ENCODE measurements around the gene KHDC4.
"Not testable (repeated sequence)": the region's sequence is repeated elsewhere in the genome, so short reads cannot be mapped to it uniquely, and the experiment has no call there.

The KHDC4 gene

DNA sequence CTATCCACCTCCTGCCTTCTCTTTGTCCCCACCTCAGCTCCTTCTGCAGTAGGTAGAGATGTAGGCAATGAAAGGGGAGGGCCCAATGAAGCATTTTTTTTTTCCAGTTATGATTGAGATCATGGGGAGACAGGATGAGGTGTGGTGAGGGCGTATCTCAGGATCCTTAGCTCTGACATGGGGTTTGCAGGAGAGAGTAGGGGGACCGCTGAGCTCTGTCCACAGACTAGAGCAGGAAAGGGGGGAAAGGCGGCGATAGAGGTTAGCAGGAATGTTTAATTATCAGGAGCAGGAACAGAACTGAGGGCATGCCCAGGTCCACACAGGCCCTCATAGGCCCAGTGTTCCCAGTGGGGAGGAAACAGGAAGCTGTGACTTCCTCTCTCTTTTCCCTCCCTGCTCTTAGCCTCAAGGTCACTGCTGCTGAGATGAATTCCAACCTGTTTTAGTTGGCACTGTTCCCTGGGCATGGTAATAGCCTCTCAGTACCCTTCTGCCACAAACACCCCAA lies 6.3 kb upstream of the KHDC4 start:
- no peak for DNase-seq

DNA sequence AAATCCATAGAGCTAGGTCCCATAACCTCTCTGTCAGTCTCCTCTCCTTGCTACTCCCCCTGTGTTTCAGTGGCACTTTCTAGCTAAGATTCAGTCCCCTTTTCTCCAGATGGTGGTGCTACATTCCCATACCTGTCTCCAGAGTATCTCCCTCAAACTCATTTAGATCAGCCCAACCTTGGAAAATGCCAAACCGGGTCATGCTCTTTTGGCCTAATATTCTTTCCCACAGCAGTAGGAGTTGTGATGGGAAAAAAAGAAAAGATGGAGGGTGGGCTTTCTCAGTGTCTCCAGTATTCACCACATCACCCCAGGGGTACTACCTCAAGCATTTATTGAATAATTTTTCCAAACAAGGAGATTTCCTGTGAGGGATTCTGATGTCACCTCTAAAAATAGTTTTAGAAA lies 4.0 kb upstream of the KHDC4 start:
- no peak for DNase-seq

DNA sequence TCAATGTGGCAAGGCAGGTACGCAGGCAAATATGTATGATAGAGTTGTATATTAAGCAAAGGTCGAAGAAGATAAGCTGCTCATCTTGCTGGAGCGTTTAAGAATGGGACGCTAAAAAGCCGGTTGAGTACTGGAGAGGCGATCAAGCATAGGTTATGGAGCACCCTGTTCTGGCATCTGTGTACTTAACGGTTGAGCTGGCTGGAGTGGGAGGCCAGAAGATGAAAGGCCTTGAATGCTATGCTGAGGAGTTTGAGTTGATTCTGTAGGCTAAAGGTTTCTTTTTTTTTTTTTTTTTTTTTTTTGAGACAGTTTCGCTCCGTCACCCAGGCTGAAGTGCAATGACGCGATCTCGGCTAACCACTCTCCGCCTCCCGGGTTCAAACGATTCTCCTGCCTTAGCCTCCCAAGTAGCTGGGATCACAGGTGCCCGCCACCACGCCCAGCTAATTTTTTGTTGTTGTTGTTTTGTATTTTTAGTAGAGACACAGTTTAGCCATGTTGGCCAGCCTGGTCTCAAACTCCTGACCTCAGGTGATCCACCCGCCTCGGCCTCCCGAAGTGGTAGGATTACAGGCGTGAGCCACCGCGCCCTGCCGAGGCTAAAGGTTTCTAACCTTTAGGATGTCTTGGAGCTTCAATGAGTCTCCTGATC lies 850 bp upstream of the KHDC4 start:
- no peak for DNase-seq

DNA sequence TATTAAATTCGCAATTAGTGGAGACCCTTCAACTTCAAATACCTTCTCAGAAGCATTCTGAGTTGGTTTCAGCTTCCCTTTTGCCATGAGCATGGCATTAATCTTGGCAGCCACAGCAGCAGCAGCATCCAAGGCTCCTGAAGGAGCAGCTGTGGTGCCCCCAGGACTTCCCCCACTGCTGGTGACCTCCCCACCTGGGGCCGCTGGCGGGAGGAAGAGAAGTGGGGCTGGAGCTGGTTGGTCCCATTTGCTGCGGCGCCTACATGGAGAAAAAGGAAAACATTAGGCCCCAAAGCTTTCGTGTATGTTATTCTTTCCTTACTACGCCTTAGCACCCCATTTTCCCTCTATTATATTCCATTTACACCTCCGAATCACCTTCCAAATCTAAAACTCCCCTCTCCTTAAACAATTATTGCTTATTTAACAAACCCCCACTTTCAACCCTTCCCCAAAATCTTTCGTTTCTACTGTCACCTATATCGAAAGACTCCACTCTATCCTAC lies 569 bp downstream of the KHDC4 start:
- no peak for DNase-seq

DNA sequence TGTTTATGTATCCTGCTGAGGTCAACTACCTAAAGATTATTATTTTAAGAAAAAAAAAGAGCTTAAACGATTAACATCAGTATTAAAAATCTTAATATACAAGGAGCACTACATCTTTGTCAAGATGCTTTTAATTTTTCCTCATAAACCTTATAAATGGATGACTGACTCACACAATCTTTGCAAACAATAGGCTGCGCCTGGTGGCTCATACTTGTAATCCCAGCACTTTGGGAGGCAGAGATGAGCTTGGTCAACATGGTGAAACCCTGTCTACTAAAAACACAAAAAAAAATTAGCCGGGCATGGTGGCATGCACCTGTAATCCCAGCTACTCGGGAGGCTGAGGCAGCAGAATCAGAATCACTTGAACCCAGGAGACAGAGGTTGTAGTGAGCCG lies 1.7 kb downstream of the KHDC4 start:
- DNase-seq = no peak

DNA sequence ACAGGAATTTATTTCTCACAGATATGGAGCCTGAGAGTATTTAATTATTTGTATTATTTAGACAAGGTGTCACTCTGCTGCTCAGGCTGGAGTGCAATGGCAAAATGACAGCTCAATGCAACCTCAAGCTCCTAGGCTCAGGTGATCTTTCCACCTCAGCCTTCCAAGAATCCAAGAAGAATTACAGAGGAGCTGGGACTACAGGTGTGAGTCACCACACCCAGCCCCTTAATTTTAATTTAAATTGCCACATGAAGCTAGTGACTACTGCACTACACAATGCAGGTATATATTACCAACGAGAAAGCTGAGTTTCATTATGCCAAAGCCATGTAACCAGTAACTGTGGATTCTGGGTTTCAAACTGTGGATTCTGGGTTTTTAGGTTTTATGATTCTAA lies 2.1 kb downstream of the KHDC4 start:
- DNase-seq = no peak

DNA sequence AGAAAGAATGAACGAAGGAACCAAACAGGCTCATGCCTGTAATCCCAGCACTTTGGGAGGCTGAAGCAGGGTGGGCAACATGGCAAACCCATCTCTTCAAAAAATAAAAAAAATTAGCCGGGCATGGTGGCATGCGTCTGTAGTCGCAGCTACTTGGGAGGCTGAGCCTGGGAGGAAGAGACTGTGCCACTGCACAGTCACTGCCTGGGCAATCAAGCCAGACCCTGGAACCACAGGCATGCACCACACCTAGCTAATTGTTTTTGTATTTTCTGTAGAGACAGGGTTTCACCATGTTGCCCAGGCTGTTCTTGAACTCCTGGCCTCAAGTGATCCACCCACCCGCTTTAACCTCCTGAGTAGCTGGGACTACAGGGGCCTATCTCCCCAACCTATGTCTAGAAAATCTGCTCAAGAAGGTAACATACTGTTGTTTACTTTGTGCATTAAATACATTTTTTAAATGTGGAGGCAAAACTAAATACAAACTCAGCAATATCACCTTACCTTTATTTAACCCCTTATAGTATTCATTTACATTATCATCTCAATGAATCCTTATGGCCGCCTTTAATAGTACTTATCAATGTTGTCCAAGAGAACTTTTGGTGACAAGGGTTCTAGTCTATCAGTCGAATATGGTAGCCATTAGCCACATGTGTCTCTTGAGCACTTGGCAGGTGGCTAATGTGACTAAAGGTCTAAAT lies 2.7 kb downstream of the KHDC4 start:
- DNase-seq = no peak

DNA sequence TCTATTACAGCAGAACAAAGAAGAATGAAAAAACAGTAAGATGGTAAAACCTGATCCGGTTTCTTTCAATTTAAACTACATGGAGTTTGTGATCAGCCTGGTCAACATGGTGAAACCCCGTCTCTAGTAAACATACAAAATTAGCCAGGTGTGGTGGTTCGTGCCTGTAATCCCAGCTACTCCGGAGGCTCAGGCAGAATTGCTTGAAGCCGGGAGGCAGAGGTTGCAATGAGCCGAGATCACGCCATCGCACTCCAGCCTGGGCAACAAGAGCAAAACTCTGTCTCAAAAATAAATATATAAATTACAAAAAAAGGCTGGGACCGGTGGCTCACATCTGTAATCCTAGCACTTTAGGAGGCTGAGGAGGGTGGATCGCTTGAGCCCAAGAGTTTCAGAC lies 3.5 kb downstream of the KHDC4 start:
- DNase-seq = not testable (repeated sequence)

DNA sequence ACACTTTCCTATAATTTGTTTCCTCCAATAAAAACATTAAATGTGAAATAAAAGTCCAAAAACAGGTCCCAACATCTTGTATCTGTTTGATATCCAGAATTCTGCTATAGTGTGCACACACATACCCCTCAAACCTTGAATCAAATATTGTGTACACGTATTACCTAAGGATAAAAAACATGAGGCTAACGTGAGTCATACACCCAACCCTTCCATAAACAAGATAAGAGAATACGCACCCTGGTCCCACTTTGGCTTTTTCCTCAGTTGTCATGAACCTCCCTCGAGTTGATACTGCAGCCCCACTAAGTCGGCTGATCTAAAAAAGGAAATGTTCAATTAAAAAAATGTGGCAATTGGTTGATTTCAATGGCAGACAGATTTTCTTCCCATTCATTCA lies 5.2 kb downstream of the KHDC4 start:
- no peak for DNase-seq

DNA sequence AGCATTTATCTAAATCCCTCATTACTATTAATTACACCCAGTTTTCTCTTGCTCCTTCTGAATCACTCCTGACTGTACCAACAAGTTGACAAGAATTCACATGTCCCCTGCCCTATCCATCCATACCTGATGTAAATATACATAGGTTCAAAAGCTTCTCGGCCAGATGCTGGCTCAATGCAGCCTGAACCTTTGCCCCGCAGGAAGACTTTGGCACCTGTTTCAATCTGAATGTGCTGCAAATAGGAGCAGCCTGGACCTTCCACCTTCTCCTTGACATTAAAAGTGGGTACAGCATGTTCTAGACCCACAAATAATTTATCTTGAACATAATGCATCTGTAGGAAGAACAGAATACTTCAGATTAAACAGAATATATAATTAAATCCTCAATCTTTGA lies 8.7 kb downstream of the KHDC4 start:
- DNase-seq = no peak

DNA sequence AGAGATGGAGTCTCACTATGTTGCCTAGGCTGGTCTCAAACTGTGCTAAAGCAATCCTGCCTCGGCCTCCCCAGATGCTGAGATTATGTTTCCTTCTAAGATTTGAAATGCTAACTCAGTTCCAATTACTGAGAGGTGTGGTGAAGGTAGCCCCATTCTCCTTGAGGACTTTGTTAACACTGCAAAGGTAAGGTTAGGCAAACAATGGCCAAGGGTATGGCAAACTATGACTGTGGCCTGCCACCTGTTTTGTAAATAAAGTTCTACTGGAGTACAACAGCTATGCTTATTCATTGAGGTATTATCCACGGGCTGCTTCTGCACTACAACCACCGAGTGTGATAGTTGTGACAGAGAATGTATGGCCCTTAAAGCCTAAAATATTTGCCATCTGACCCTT lies 13.5 kb downstream of the KHDC4 start:
- no peak for DNase-seq

DNA sequence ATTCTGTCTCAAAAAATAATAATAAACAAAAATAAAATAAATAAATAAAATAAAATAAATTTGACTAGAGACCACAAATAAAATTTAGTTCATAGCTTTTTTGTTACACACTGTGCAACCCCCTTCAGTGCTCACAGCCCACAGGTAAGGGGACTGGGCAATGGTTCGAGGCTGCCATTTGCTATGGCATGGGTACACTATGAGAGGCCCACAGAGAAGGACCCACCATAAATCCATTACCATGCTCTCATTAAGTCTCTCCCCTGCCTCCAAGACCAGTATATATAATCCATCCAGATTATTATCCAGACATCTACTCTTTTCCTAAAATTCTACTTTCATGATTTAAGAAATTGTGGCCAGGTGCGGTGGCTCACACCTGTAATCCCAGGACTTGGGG lies 14.4 kb downstream of the KHDC4 start:
- no peak for DNase-seq

DNA sequence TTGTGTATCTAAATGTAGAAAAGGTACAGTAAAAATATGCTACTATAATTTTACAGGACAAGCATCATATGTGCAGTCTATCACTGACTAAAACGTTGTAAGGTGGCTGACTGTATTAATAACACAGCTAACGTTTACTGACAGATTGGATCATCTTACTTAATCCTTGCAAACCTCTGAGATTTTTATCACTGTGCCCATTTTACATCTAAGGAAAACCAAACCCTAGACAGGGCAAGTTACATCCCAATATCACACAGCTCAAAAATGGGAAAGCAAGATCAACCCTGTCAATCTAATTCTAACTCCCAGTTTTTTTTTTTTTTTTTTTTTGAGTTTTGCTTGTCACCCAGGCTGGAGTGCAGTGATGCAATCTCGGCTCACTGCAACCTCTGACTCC lies 15.6 kb downstream of the KHDC4 start:
- no peak for DNase-seq

DNA sequence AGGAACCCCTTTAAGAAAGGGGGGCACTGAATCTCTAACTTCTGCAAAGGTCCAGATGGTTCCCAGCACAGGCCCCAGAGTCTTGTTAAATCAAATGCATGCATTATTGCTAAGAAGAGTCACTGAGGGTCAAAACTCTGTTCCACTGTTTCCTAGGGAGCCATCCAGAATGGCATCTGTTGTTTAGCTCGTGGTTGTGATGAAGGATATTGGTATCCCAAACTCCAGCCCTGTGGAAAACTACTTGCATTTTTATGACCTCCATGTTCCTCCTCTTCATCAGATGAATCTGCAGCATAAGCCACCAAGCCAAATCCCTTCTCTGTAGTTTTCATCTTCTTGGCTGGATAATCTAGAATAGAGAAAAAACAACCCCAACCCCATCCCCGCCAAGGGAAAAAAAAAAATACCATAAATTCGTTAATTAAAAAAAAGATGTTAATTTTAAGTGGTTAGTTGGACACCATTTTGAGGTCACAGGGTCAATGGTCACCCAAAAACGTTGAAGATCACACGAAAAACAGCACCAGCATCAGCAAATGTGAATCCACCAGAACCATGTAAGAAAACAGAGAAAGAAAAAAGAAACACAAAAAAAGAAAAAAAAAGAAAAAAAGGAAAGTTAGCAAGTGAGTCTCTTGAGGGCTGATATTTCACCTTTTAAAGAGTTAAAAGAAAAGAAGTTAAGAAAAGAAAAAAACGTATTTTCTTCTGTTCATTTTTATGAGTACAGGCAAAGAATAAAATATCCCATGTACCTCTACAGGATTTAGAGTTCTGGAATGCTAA lies 20.1 kb downstream of the KHDC4 start:
- DNase-seq = no peak

DNA sequence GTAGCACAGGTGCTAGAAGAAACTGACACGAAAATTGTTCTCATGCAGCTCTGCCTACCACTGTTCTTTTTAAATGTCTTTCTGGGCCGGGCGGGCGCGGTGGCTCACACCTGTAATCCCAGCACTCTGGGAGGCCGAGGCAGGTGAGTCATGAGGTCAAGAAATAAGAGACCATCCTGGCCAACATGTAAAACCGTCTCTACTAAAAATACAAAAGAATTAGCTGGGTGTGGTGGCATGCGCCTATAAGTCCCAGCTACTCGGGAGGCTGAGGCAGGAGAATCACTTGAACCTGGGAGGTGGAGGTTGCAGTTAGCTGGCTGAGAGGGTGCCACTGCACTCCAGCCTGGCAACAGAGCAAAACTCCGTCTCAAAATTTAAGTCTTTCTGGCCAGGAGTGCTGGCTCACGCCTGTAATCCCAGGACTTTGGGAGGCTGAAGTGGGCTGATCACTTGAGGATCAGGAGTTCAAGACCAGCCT lies 22.1 kb downstream of the KHDC4 start:
- no peak for DNase-seq

DNA sequence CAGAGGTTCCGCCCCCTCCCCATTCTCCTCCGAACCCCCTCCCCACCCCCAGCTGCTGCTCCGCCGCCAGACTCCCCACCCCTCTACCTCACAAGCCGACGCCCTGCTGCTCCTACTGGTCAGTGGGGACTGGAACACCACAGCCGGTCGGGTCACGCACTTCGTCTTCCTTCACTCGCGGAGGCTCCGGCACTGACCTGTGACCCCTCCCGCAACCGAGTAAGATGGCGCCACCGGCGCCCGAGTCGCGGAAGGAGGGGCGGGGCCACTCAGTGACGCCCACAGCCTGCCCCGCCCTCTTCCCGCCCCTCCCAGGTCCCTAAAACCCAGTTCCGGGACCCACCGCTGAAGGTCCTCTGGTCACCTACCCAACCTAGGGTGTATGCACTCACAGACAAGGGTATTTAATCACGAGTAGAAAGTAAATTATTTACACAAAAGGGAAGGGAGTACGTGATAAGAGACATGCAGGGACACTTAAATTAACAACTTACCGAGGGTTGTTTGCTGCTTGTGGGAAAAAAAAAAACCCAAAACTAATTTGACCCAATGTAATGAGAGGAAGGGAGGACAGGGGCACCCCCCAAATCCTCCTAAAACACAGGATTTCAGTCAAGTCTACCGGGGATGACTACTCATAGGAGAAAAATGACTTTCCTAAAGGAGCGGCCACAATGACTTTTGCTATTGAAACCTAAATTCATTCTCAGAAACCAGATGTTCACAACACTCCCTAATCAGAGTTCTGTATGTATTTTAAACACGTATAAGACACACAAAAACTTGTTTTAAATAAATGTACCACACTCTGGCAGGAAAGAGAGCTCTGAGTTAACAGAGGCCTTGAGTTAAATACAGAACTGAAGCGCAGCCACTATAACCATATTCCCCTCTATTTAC lies 22.8 kb downstream of the KHDC4 start, which contains the start of gene RIT1:
TSS of gene RIT1 (minus strand) at position 194 of the 900 bp plus-strand sequence. CDS start 588 bp downstream, outside the sequence.
- peak; percentile 91 for DNase-seq

DNA sequence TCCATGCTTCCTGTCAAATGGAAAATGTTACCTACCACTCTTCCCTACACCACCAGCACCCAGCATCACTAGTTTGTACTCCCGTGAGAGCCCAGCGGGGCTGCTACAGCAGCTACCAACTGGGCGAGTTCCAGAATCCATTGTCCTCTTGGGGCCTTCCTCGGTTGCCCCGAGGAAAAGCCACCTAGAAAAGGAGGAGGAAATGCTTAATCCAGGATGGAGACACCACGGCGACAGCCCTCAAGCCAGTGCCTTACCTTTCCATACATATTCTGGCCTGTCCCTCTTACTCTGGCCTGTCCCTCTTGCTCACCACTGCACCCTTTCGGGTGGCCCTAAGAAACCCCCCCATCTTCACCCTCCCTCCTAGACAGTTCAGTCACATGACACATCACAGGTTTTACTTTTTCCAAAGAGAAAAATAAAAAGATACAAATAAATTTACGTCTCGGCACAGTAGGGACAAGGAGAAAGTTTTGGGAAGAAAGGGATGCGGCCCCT lies 23.5 kb downstream of the KHDC4 start:
- DNase-seq = peak; percentile 60

DNA sequence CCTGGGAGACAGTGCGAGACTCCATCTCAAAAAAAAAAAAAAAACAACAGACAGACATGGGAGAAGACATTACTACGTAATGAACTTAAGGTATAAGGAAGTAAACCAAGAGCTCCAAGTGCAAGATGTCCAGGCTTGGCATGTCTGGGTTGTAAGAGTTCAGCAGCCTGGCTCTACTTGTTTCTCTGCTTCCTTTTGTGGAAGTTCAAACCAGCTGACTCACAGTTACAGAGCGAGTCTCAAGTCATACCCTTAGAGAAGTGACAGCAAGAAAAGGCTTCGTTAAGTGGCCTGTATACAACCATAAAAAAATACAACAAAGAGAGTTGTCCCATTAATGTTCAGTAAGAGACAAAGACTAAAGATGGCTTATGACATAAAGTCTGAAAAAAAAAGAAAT lies 24.3 kb downstream of the KHDC4 start:
- DNase-seq = no peak

DNA sequence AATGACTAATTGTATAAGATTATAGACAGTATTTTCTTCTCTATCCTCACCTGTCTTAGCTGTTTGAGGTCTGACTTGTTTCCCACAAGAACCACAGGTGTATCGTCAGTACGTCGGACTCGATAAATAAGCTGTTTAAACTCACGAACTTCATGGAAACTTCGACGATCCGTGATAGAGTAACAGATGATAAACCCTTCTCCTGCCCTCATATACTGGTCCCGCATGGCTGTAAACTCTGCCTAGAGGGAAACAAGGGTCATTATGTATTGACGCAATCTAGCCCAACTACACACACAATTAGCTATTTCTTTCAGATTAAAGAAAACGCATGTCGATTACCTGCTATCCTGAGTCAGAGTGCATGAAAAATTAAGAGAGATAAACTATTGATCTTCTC lies 30.0 kb downstream of the KHDC4 start:
- no peak for DNase-seq

DNA sequence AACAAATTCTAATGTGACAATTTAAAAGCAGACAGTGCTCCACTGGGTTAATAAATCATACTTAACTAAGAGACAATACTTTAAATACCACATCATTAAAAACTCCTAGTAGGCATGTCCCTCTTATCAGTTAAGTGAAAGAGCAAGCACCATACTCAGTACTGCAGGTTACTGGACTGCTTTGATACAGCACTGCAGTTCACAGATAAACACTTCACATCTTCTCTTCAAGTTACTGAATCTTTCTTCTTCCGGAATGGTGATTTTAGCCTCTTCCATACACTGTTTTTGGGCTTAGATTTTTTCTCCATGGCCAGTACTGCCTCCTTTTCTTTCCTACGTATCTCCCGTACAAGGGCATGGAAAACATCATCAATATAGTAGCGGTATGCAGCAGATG lies 34.1 kb downstream of the KHDC4 start:
- DNase-seq = no peak

DNA sequence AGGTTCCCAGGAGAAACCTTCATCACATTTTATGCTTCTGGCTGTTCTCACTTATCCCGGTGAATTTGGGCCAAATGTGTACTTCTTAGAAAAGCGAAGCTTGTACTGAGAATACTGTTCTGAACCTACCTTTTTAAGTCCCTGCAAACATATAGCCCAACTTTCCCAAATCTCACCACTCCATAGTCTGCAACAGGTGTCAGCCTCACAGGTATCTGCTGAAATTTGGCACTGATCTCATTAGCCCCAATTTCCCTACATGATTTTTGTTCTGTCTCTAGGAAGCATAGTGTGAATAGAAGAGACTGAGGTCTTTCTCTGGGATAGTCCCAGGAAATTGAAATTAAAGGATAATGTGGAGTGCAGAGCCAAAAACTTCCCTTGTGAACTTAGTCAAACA lies 34.5 kb downstream of the KHDC4 start:
- DNase-seq = no peak

DNA sequence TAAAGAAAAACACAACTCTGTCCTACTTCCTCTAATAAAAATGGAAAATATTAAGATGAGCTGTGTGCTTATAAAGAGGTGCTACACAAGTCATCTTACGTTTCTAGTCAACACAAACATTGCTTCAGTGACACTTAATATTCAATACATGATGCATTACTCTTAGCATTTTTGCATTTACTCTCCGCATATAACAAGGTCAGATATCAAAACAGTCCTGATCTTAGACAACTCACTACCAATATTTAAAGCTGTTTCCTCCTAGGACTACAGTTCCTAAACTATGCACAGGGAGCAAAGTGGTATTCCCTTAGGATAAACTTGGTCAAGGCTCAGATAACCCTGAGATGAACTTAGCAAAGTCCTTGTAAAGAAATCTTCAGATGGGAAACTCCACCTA lies 35.3 kb downstream of the KHDC4 start:
- DNase-seq = no peak
